Activated T-helper 9 cell treated with anti-CD3 and anti-CD28 coated beads, Interleukin-2, amount 50 U/mL, for 16 hours (primary cell): ENCODE data around the gene CYBRD1.
"Not testable (repeated sequence)": the region's sequence is repeated elsewhere in the genome, so short reads cannot be mapped to it uniquely, and the experiment has no call there.

Experiments
- DNase-seq: peaks from one replicate; pipeline ENCODE4 v3.0.0-alpha.2; 2020; ENCODE audit warnings: low read depth

CYBRD1 gene, protein sequence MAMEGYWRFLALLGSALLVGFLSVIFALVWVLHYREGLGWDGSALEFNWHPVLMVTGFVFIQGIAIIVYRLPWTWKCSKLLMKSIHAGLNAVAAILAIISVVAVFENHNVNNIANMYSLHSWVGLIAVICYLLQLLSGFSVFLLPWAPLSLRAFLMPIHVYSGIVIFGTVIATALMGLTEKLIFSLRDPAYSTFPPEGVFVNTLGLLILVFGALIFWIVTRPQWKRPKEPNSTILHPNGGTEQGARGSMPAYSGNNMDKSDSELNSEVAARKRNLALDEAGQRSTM

DNA sequence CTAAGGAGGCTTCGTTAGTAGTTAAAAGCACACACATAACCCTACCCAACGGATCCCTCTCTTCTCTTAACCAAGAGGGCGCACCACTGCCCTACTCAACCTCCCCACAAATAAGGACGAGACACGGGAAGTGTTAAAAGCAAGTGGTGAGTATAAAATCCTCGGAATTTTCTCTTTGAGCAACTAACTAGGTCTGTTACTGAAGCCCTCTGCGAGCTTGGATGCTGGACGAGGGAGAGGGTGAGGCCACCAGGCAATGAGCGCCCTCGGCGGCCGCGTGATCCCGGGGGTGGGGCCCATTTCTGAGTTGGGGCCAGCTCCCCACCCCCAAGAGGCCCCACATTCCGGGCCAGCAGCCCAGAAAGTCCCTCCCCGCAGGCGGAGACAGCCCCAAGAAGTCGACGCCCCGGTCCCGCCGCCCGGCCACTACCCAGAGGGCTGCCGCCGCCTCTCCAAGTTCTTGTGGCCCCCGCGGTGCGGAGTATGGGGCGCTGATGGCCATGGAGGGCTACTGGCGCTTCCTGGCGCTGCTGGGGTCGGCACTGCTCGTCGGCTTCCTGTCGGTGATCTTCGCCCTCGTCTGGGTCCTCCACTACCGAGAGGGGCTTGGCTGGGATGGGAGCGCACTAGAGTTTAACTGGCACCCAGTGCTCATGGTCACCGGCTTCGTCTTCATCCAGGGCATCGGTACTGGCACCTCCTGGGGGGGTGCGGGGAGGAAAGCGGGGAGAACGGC, at the start of gene CYBRD1:
CYBRD1 (plus strand) TSS at position 423 of the 736 bp plus-strand sequence; CDS start at position 495, 72 bp downstream.
- no peak for DNase-seq

DNA sequence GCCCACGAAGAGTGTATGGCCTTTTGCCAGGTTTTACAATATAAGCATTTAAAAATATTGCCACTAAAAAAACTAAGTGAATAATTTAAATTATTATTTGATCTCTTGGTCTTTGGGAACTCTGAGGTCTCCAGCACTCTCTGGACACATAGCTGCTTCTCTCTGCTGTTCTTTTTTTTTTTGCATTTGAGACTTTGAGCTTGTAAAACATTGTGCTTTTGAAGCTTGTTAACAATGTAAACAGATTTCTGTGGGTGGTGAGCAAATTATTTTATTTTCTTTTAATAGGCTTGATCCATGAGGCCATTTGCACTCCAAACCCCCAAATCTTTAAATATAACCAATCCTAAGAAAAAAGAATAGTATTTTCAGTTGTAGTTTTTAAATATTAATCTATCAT, 46.3 kb upstream of the CYBRD1 start:
- DNase-seq = no peak

DNA sequence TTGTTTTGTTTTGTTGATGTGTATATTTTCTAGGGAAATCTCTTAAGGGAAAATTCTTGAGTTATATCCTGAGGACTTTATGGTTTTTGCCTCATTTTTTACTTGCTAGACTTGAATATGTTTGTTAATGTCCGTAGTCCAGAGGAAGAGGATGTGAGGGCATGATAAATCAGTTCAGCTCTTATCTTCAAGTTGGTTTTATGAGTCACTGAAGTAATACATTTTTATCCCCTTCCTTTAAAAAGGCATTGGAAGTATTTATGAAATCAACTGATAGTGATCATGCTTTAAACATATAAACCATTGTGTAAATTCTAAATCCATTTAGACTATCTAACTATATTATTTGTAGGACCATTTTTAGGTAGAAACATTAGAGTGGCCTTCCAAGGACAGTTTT, 43.9 kb upstream of the CYBRD1 start:
- DNase-seq = no peak

DNA sequence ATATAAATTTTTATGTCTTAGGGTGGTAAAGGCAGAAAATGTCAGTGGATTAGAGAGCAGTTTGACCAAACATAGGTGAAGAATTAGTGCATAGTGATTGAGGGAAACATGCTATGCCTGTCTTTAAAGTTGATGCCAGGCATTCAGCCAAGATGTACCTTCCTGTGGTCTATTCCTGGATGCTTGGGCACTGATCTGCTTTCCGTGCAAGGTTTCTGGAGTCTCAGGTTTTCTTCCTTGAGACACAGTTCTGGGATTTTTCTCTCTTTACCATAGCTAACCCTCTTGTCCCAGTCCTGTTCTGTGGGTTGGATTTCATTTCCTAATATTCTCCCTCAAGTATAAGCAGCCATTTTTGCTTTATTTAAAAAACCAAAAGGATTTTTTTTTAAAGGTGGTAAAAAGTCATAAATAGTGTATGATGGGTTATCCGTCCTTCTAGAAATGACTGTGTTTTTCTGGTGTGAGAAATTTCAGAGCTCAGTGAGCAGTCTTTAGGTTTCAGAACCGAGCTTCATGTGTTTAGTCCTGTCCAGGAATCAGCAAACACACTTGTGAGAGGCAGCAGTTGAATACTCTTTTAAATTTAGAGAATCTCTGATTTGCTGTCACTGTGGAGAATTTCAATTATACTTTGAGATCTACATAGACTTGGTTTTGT, 43.0 kb upstream of the CYBRD1 start:
- no peak for DNase-seq

DNA sequence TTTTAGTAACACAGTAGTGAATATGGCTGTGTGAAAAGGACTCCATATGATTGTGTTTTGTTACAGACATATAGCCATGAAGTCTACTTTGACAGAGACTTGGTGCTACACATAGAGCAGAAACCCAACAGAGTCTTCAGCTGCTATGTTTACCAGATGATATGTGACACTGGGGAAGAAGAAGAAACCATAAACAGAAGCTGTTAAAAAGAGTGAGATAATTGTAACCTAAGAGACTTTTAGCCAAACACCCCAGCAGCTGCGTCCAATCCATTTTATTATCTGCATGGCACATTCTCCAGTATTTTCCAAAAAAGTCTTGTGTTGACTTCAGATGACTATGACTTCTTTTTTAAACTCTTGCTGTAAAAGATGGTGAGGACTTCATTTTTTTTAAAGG, 41.4 kb upstream of the CYBRD1 start:
- DNase-seq = no peak

DNA sequence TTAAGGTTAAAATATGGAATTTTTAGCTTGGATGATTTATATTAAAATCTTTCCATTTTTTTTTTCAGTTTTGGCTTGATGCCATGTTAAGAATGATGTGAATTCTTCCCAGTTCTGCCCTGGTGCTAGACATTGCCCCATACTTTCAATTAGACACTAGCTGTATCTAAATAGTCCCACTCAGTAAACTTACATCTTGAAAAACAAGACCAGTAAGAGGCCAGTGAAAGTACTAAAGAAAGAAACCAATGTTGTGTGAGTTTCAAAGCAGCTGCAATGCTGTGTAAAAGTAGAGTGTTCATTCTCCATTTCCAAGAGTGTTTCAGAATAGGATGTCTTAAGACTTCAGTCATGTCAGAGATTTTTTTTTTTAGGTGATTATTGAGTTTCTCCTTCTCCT, 40.0 kb upstream of the CYBRD1 start:
- no peak for DNase-seq

DNA sequence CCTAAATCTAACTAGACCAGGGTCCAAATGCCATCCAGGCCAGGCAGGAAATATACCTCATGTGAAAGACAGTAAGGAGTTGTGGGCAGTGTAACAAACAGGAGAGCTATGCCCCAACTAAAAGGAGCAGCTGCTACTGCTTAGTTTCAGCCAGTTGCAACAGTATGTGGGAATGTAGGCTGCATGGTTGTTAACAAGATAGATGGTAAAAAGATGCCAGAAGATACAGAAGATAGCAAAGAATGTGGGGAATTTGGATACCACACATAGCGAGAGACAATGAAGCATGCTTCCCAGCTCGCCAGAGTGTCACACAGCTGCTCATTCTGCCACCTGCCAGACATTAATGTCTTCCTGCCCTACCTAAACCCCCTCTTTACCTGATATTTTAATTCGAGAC, 39.4 kb upstream of the CYBRD1 start:
- no peak for DNase-seq

DNA sequence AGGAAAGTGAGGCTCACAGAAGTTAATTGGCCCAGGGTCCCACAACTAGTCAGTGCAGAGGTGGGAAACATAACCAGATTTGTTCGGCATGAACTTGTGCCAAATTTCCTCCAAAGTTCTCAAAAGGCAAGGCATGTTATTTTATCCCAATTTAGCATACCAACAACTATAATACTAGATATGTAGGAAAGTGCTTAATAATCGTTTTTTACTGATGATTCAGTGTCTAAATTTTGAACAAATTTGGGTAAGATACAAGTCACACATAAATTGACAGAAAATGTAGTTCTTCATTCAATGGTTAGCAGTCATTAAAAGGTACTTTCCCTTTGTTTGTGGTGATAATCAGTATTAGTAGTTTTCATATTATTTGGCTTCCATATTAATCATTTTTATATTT, 38.5 kb upstream of the CYBRD1 start:
- no peak for DNase-seq

DNA sequence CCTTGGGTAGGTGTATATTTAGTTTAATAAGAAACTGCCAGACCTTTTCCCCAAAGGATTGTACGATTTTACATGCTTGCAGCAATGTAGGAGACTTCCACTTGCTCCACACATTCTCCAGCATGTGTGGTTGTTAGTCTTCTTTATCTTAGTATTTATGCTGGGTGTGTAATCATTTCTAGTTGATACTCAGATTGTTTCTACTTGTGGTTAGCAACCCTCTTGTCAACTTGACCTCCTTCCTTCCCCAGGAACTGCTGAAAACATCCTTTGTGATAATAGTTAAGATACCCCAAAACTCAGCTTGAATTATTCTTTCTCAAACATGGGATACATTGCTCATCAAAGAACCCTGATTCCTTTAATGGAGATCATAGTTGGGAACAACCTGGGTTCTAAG, 37.2 kb upstream of the CYBRD1 start:
- DNase-seq = no peak

DNA sequence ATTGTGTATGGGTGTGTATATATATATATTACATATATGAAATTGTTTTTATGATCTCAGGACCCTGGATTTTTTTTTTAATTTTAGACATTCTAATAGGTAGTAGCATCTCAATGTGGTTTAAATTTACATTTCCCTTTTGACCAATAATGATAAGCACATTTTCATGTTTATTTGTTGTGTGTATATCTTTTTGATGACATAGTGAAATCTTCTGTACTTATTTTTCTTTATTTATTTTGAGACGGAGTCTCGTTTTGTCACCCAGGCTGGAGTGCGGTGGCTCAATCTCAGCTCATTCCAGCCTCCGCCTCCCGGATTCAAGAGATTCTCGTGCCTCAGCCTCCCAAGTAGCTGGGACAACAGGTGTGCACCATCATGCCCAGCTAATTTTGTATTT, 35.1 kb upstream of the CYBRD1 start:
- no peak for DNase-seq

DNA sequence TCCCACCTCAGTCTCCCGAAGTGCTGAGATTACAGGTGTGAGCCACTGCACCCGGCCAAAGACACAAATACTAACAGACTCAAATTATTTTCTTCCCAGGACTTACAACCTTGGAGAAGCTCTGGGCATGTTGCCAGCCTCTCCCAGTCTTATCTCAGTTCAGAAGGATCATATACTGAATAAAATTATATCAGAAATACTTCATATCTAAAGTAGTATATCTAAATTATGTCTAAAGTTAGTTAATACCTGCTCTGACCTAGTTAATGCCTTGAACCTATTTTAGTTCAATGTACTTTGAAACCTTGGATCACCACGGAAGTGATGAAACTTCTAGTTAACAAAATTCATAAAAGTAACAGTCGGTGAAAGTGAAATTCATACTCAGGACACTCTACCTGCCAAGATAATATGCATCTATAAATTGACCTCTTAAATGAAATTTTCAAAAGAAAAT, 34.4 kb upstream of the CYBRD1 start:
- DNase-seq = no peak

DNA sequence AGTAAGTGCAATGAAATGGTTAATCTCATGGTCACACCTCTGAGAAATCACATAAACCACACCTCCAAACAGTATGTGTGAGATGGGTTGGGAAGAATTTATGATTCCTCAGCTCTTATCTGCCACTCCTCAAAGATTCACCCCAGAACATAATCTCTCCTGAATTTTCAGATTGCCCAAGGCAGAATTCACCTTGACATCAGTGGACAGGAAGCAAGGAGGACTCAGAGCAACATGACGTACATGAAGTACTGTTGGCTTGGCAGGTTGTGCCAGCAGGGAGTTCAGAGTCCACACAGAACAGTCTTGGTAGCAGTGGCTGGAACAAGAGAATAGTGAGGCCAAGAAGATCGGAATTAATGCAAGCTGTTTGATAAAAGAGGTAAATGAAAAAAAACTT, 31.7 kb upstream of the CYBRD1 start:
- no peak for DNase-seq

DNA sequence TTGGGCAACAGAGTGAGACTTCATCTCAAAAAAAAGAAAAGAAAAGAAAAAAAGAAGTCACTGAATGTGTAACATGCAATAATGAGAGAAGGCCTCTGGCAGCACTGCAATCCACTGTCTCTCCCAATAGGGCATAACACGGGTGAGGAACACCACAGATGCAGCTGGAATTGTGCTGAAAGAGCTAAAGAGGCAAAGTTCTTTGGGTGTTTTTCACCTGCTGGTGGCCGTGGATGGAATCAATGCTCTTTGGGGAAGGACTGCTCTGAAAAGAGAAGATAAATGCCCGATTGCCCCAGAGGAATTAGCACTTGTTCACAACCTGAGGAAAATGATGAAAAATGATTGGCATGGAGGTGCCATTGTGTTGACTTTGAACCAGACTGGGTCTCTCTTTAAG, 31.0 kb upstream of the CYBRD1 start:
- DNase-seq = no peak

DNA sequence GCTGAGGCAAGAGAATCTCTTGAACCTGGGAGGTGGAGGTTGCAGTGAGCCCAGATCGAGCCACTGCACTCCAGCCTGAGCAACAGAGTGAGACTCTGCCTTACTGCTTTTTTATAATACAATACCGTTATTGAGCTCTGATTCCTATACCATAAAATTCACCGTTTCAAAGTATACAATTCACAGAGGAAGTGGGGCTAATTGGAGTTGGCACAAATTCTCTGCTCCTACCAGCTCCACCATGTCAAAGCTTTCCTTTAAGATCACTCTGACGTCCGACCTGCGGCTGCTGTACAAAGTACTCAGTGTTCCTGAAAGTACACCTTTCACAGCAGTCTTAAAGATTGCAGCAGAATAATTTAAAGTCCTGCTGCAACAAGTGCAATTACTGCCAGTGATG, 29.6 kb upstream of the CYBRD1 start:
- DNase-seq = no peak

DNA sequence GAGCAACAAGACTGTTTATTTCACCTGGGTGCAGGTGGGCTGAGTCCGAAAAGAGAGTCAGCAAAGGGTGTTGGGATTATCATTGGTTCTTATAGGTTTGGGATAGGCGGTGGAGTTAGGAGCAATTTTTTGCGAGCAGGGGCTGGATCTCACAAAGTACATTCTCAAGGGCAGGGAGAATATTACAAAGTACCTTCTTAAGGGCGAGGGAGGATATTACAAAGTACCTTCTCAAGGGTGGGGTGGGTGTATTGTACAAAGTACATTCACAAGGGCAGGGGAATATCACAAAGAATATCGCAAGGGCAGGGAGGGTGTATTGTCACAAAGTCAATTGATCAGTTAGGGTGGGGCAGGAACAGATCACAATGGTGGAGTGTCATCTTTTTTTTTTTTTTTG, 24.6 kb upstream of the CYBRD1 start:
- DNase-seq = not testable (repeated sequence)

DNA sequence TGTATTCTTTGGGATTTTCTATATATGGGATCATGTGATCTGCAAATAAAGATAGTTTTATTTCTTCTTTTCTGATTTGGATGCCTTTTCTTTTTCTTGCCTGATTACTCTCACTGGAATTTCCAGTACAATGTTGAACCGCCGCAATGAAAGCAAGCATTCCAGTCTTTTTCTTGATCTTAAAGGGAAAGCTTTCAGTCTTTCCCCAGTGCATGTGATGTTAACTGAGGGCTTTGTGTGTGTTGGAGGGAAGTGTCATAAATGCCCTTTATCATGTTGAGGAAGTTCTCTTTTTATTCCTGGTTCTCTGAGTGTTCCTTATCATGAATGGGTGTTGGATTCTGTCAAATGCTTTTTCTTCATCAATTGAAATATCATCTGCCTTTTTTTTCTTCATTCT, 16.9 kb upstream of the CYBRD1 start:
- DNase-seq = no peak

DNA sequence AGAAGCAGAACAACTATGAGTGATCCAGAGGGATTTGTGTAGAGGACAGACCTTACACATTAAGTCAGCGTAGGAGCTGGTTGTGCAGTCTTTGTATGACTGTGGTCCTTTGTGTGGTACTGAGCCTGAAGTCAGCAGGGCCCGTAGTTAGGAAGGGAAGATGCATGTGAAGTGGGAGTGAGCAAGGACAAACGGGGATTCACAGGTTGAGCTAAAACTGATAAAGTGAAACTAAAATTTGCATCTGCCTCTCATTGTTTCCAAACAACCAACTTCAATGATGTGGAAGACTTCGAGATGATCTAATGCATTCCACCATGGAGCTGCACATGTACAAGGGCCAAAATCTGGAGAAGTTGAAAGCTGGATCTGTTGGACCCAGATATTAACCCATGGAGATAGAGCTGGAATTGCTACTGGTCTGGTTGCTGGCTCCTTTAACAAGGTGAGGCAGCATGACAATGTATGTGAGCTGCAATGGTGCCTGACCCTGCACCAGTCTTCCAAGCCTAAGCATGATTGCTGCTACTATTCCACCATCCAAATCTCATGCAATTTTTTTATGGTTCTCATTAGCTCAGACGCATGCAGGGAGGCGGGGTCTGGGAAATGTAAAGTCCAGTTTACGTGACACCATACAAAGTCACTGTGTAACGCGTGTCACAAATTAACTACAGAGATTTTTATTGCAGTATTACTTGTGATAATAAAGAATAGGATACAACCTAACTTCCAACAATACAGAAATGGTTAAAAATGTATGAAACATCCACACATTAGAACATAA, 12.1 kb upstream of the CYBRD1 start:
- no peak for DNase-seq

DNA sequence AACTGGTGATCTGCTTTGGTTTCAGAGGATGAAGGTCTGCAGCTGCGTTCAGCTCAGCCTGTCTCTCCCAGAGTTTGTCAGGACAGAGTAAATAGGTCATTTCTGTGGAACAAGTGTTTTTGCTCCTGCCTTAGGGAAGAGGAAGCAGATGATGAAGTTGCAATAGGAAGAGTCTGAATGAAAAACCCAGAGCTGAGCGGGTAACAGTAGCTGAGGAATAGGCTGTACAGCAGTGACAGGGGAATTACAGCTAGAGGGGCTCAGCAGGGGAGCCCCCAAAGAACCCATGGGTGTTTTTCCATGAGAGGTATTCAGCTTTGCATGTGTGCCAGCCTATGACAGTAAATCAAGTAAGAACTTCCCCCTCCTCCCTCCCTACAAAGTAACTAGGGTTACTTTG, 10.3 kb upstream of the CYBRD1 start:
- no peak for DNase-seq

DNA sequence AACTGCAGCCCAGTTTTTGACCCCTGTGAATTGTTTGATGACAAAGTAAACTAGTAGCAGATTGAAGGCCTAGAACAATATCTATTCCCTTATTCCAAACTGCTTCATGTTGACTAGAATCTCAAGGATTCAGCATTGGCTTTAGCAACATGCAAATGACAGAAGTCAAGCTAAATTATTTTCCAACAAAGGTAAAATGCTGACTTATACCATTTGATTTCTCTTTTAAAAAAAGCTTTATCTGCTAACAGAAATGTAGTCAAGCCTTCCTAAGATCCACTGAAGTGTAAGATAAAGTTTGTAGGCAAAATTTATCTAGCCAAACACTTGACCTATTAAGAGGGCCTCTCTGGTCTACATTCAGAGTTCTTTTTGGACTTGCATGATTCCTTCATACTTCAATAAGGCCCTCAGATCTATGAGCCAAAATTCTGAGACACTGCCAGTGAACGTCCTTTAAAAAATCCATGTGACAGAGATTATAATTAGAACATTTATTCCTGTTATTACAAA, 9.5 kb upstream of the CYBRD1 start:
- DNase-seq = no peak

DNA sequence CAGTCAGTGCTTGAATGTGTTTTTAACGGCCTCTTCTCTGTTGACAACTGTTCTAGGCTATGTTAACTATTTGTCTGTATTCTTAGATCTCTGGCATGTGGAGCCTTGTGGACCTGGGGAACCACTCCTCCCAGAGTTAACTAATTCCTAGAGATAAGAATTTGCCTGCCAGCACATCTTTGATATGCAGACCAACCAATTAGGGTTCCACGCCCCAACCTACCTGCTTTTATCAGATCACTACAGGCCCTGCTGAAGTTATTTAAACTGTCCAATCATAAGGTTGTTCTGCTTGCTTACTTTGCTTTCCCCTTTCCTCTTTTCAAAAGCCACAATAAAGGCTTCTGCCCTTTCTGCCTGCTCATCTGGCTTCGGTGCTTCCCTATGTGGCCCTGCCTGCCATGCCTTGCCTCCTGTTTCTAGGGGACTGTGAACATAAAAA, 8.5 kb upstream of the CYBRD1 start:
- no peak for DNase-seq

DNA sequence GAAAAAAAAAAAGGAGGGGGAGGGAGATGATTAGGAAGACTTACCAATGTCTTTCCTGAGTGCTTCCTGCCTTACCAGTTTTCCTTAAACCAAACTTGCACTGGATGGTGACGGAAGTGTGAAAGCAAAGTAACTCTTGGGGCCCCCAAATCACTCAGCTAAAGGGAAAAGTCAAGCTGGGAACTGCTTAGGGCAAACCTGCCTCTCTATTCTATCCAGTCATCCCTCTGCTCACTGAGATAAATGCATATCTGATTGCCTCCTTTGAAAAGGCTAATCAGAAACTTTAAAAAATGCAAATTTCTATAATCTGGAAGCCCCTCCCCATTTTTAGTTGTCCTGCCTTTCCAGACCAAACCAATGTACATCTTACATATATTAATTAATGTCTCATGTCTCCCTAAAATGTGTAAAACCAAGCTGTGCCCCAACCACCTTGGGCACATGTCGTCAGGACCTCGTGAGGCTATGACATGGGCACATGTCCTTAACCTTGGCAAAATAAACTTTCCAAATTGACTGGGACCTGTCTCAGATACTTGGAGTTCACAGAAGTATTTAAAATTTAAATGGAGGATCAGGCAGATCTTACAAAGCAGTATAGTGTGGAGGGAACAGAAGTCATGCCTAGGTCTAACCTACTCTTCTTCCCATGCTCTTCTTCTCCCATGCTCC, 7.2 kb upstream of the CYBRD1 start:
- DNase-seq = no peak
